Measurements from ENCODE around the gene IER3. TPM values are rescaled to one million over a fixed set of nuclear protein-coding genes. Genes with fewer than 3 reads are reported as not detected.

Gene IER3
- total and polyA plus RNA-seq, 9 of the 15 experiments (the other 6 are each of a cell fraction or from before 2014, with no cell fraction given): 1.5 to 30.0 (median 11.5) TPM

DNA sequence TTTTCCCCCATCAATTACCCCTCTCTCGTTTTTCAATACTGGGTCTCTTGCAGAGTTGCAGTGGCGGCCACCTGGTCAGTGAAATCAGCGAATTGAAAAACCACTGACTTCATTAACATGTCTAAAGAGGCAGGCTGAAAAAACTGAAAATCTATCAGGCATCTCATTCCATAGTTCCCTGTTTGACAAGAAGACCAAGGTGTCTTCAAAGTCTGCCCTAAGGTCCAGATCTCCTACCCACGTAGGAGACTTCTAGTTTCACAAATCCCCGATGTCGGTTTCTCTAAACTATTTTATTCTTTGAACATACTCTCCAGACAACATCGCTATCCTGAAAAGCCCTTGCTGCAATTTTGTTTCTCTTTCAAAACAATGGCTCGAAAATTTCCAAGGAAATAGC is 25.0 kb downstream of the IER3 start (continued):
- TF ChIP-seq, protein P1, sequence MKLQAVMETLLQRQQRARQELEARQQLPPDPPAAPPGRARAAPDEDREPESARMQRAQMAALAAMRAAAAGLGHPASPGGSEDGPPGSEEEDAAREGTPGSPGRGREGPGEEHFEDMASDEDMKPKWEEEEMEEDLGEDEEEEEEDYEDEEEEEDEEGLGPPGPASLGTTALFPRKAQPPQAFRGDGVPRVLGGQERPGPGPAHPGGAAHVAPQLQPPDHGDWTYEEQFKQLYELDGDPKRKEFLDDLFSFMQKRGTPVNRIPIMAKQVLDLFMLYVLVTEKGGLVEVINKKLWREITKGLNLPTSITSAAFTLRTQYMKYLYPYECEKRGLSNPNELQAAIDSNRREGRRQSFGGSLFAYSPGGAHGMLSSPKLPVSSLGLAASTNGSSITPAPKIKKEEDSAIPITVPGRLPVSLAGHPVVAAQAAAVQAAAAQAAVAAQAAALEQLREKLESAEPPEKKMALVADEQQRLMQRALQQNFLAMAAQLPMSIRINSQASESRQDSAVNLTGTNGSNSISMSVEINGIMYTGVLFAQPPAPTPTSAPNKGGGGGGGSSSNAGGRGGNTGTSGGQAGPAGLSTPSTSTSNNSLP (IDR thresholded peaks at IDR 0.05; ENCODE audit: borderline replicate concordance, low read depth, low read length): no peak
- no peak for TF ChIP-seq ETV1 (tag; conservative IDR thresholded peaks at IDR 0.05; ENCODE audit: low read depth)
- TF ChIP-seq, protein P2, sequence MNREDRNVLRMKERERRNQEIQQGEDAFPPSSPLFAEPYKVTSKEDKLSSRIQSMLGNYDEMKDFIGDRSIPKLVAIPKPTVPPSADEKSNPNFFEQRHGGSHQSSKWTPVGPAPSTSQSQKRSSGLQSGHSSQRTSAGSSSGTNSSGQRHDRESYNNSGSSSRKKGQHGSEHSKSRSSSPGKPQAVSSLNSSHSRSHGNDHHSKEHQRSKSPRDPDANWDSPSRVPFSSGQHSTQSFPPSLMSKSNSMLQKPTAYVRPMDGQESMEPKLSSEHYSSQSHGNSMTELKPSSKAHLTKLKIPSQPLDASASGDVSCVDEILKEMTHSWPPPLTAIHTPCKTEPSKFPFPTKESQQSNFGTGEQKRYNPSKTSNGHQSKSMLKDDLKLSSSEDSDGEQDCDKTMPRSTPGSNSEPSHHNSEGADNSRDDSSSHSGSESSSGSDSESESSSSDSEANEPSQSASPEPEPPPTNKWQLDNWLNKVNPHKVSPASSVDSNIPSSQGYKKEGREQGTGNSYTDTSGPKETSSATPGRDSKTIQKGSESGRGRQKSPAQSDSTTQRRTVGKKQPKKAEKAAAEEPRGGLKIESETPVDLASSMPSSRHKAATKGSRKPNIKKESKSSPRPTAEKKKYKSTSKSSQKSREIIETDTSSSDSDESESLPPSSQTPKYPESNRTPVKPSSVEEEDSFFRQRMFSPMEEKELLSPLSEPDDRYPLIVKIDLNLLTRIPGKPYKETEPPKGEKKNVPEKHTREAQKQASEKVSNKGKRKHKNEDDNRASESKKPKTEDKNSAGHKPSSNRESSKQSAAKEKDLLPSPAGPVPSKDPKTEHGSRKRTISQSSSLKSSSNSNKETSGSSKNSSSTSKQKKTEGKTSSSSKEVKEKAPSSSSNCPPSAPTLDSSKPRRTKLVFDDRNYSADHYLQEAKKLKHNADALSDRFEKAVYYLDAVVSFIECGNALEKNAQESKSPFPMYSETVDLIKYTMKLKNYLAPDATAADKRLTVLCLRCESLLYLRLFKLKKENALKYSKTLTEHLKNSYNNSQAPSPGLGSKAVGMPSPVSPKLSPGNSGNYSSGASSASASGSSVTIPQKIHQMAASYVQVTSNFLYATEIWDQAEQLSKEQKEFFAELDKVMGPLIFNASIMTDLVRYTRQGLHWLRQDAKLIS (CRISPR knock-in tag; IDR thresholded peaks at IDR 0.05): 0 out of 2 replicates have a peak, but pooled peaks have one; percentile 7
- TF ChIP-seq, protein P3, sequence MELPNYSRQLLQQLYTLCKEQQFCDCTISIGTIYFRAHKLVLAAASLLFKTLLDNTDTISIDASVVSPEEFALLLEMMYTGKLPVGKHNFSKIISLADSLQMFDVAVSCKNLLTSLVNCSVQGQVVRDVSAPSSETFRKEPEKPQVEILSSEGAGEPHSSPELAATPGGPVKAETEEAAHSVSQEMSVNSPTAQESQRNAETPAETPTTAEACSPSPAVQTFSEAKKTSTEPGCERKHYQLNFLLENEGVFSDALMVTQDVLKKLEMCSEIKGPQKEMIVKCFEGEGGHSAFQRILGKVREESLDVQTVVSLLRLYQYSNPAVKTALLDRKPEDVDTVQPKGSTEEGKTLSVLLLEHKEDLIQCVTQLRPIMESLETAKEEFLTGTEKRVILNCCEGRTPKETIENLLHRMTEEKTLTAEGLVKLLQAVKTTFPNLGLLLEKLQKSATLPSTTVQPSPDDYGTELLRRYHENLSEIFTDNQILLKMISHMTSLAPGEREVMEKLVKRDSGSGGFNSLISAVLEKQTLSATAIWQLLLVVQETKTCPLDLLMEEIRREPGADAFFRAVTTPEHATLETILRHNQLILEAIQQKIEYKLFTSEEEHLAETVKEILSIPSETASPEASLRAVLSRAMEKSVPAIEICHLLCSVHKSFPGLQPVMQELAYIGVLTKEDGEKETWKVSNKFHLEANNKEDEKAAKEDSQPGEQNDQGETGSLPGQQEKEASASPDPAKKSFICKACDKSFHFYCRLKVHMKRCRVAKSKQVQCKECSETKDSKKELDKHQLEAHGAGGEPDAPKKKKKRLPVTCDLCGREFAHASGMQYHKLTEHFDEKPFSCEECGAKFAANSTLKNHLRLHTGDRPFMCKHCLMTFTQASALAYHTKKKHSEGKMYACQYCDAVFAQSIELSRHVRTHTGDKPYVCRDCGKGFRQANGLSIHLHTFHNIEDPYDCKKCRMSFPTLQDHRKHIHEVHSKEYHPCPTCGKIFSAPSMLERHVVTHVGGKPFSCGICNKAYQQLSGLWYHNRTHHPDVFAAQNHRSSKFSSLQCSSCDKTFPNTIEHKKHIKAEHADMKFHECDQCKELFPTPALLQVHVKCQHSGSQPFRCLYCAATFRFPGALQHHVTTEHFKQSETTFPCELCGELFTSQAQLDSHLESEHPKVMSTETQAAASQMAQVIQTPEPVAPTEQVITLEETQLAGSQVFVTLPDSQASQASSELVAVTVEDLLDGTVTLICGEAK (IDR thresholded peaks at IDR 0.05): no peak
- TF ChIP-seq, protein P3 (CRISPR knock-in tag; IDR thresholded peaks at IDR 0.05): no peak
- TF ChIP-seq HDGF (IDR thresholded peaks at IDR 0.05): 0 out of 2 replicates have a peak, but pooled peaks have one; percentile 1
- TF ChIP-seq, protein P4, sequence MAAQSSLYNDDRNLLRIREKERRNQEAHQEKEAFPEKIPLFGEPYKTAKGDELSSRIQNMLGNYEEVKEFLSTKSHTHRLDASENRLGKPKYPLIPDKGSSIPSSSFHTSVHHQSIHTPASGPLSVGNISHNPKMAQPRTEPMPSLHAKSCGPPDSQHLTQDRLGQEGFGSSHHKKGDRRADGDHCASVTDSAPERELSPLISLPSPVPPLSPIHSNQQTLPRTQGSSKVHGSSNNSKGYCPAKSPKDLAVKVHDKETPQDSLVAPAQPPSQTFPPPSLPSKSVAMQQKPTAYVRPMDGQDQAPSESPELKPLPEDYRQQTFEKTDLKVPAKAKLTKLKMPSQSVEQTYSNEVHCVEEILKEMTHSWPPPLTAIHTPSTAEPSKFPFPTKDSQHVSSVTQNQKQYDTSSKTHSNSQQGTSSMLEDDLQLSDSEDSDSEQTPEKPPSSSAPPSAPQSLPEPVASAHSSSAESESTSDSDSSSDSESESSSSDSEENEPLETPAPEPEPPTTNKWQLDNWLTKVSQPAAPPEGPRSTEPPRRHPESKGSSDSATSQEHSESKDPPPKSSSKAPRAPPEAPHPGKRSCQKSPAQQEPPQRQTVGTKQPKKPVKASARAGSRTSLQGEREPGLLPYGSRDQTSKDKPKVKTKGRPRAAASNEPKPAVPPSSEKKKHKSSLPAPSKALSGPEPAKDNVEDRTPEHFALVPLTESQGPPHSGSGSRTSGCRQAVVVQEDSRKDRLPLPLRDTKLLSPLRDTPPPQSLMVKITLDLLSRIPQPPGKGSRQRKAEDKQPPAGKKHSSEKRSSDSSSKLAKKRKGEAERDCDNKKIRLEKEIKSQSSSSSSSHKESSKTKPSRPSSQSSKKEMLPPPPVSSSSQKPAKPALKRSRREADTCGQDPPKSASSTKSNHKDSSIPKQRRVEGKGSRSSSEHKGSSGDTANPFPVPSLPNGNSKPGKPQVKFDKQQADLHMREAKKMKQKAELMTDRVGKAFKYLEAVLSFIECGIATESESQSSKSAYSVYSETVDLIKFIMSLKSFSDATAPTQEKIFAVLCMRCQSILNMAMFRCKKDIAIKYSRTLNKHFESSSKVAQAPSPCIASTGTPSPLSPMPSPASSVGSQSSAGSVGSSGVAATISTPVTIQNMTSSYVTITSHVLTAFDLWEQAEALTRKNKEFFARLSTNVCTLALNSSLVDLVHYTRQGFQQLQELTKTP (IDR thresholded peaks at IDR 0.05; ENCODE audit: low read depth in 1 of 2, partially characterized antibody in 2 of 2): no peak
